IPS-18c (cell line): Measurements from ENCODE around the gene ACADVL.

ENCODE experiments used
- H3K4me3 ChIP-seq: 2 replicates; pipeline ENCODE4 v1.7.0; 2013; ENCODE audit warnings: low read depth, mild to moderate bottlenecking, low read length, moderate library complexity; ENCODE audit not compliant: insufficient read depth
- H3K9me3 ChIP-seq: one replicate; pipeline ENCODE4 v1.6.1; 2013; ENCODE audit warnings: mild to moderate bottlenecking, low read length, moderate library complexity; ENCODE audit not compliant: control insufficient read depth, insufficient read depth

ACADVL gene

DNA sequence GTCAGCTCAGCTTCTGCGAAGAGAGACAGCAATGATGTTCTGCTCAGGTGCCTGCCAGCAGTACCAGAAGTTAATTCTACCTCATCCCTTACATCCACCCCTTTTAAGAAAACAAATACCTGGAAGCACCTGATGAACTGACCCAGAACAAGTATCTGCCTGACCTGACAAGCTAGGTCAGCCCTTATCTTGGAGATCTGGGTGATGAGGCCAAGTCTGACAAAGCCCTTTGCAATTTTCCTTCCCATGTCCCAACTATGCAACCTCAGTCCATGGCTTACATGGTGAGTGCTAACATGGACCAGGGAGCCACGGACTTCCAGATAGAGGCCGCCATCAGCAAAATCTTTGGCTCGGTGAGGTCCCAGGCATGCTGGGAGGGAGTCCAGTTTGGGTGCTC lies 3.6 kb downstream of the ACADVL start:
- no peaks in the 10 kb centered on the region for H3K9me3 ChIP-seq
- H3K4me3 ChIP-seq = no peak overlapping the region

- no peaks in the 10 kb centered on the region for H3K9me3 ChIP-seq
- H3K4me3 ChIP-seq = no peak overlapping the region
Measured at GRCh38 chr17:7224110-7224509, 4.4 kb downstream of the ACADVL start.

- no peak overlapping the region for H3K4me3 ChIP-seq
- H3K9me3 ChIP-seq = no peaks in the 10 kb centered on the region
Measured at GRCh38 chr17:7224661-7225111, 4.9 kb downstream of the ACADVL start.

- H3K4me3 ChIP-seq = no peak overlapping the region
- H3K9me3 ChIP-seq = no peaks in the 10 kb centered on the region
Measured at GRCh38 chr17:7225711-7226331, 6.1 kb downstream of the ACADVL start.

GRCh38 chr17:7226721-7227710 lies 7.3 kb downstream of the ACADVL start:
- H3K9me3 ChIP-seq = no peaks in the 10 kb centered on the region
- H3K4me3 ChIP-seq = no peak overlapping the region

GRCh38 chr17:7228920-7229319 lies 9.2 kb downstream of the ACADVL start:
- Histone ChIP-seq H3K4me3 (no peak overlapping the region), H3K9me3 (no peaks in the 10 kb centered on the region)

GRCh38 chr17:7229504-7229903 lies 9.8 kb downstream of the ACADVL start:
- Histone ChIP-seq H3K9me3 (no peaks in the 10 kb centered on the region), H3K4me3 (no peak overlapping the region)

- Histone ChIP-seq H3K4me3 (no peak overlapping the region), H3K9me3 (no peaks in the 10 kb centered on the region)
Measured at GRCh38 chr17:7232114-7232513, 12.4 kb downstream of the ACADVL start.

GRCh38 chr17:7233701-7234082 lies 14.0 kb downstream of the ACADVL start:
- H3K9me3 ChIP-seq = no peaks in the 10 kb centered on the region
- H3K4me3 ChIP-seq = peak overlapping the region; percentile 82

DNA sequence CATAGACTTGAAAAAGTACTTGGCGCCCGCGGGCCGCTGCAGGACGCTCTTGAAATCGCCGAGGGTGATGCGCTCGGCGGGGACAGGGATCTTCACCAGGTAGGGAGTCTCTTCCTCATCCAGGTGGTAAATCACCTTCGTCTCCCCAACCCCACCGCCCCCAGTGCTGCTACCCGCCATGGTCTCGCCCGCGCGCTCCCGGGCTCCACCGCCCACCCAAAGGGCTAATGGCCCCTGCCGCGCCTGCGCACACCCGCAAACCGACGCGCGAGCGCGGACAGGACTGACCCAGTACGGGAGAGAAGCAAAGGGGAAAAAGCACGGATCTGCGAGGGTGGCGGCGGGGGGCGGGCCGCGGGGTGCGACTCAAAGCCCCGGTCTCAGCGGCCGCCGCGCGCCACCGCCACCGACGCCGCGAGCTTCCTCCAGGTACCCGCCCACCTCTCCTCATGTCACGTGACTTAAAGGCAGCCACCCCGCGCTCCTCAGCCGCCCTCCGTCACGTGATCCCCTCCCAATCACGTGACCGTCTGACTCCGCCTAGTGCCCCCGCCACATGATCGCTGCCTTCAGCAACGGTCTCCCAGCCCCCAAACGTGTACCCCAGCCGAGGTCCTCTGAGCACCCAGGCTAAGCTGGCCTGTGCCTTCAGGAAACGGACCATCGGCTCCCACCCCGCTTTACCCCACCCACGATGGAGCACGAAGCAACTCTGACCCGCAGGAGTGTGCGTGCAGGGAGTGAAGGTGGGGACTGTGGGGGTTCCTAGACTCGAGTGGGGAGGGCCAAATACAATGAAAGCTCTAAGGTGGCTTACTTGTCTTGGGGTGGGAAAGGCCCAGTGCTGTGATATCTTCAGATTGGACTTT lies 14.6 kb downstream of the ACADVL start, which contains the start of gene DVL2:
Gene DVL2, minus strand, starts transcription at position 435 of the 869 bp plus-strand sequence. Its CDS starts 255 bp downstream, at position 180.
- Histone ChIP-seq H3K9me3 (no peaks in the 10 kb centered on the region), H3K4me3 (peak within 1 kb of the TSS; percentile 82)

DNA sequence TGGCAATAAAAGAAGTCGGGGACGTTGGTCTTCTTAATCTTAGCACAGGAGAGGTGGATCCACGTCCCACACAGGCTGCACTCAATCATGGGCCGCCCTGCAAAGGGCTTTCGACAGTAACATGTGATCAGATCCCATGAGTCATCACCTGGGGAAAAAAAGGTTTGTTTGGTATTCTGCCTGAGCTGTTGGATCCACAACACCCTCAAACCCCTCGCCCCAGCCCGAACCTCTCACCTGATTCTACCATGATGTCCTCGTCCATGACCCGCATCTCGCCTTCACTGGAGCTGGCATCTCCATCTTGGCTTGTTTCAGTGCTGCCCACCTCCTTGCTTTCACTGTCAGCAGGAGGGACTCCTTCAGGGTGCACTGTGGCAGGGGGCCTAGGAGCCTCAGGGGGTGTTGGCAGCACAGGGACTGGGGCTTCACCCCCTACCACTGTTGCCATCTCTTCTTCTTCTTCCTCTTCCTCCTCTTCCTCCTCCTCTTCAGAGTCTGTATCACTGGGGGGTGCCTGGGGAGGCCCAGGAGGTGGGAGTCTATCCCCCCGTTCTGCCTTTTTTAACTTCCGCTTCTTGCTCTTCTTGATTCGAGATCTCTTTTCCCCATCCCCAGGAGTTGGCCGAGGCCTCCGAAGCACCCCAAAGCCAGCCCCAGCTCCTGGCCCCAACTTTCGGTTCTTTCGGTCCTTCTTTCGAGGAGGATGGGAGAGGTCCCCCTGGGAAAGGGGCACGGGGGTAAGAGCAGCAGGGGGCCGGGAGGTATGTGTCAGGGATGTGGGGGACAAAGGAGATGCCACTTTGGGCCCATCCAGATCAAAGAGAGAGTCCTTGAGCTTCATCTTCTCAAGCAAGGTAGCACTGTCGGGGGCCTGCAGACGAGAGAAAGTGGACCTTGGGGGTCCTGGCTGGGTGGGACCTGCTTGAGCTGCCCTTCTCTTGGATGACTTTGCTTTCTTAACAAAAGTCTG lies 16.2 kb downstream of the ACADVL start:
- Histone ChIP-seq H3K4me3 (no peak overlapping the region; the same call in 1 of the 2 replicates), H3K9me3 (no peaks in the 10 kb centered on the region)

- no peaks in the 10 kb centered on the region for H3K9me3 ChIP-seq
- no peak overlapping the region for H3K4me3 ChIP-seq
Measured at GRCh38 chr17:7236808-7237207, 17.1 kb downstream of the ACADVL start.

DNA sequence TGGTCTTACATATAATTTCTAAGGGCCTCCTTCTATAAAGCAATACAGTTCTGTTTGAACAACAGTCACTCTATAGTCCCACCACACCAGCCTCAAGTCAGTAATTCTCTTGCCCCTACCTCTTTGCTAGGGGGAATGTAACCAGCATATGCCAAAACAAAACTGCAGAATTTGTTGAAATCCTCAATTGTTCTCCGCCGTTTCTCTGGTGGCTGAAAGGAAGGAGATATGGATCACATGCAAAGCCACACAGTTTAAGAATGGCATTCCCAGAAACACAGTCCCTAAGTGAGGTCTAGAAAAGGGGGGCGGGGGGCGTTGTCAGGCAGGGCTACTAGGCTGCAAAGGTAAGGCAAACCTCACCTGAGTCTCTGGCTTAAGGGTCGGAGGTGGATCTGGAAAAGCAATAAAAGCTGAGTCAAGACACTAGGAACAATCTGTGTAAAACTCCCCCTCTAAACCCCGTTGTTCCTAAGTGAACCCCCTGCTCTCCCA lies 17.6 kb downstream of the ACADVL start:
- H3K4me3 ChIP-seq = peak overlapping the region; percentile 75
- H3K9me3 ChIP-seq = no peaks in the 10 kb centered on the region

- Histone ChIP-seq H3K4me3 (peak overlapping the region; percentile 96), H3K9me3 (no peaks in the 10 kb centered on the region)
Measured at GRCh38 chr17:7237761-7238419, 18.2 kb downstream of the ACADVL start.

DNA sequence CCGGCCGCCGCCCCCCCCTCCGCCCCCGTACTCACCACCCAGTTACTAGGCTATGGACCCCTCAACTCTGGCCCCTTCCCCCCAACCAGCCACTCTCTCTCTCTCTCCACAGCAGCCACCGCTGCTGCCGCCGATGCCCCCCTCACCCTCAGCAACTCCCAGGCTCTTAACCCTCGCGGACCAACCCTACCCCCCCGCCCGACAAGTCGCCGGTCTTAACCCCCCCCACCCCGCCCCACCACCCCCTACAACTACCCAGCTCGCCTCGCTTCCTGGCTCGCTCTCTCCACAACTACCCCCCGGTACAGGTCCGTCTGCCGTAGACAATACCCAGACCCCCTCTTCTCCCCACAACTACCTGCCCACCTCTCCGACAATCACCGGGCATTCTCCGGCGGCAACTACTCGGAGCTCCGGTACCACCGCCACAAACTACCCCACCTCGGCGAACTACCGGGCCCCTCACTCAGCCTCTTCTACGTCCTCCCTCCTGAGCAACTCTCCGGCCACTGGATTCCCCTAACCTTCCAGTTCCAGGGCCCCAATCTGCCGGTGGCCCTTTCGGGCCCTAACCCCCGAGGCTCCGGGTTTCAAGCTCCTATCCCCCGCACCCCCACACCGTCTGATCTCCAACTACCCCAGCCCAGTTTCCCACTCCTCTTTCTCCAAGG lies 18.8 kb downstream of the ACADVL start:
- peak overlapping the region; percentile 96 for H3K4me3 ChIP-seq

More for the DNA sequence above, 18.8 kb downstream of the ACADVL start:
- no peaks in the 10 kb centered on the region for H3K9me3 ChIP-seq
